Caco-2 (cell line): ENCODE results near the gene AOC2. TPM values are rescaled to one million over a fixed set of nuclear protein-coding genes. Genes with fewer than 3 reads are reported as not detected.
"Not testable (repeated sequence)": the region's sequence is repeated elsewhere in the genome, so short reads cannot be mapped to it uniquely, and the experiment has no call there.

Experiments used
- BruUV-seq: library from RNA; stranded (reverse); fragments of 400-500 nt; replicated peaks from 2 replicates; lab custom pipeline; 2021; lab: Mats Ljungman, UMichigan
- CTCF ChIA-PET: fragments of 300-600 bp; sonication (Branson Sonifier 250); formaldehyde crosslinking; loops from one replicate; lab custom pipeline; 2022; ENCODE audit warnings: antibody characterized with exemption; lab: Charles Lee
- POLR2A ChIA-PET: fragments of 300-600 bp; sonication (Branson Sonifier 250); formaldehyde crosslinking; loops from one replicate; lab custom pipeline; 2022; ENCODE audit warnings: antibody characterized with exemption; lab: Charles Lee
- DNase-seq, 2 experiments: peaks; one replicate each; pipeline versions ENCODE4 v3.0.0 to v3.0.0-alpha.2; 2020 to 2022
- H3K27me3 ChIP-seq: replicated peaks from 2 replicates; pipeline ENCODE4 v1.6.0; 2011; ENCODE audit warnings: low read length; ENCODE audit not compliant: control insufficient read depth, insufficient read depth
- H3K36me3 ChIP-seq: 2 replicates; pipeline ENCODE4 v1.5.1; 2011; ENCODE audit warnings: low read length; ENCODE audit not compliant: control insufficient read depth, insufficient read depth
- H3K4me1 ChIP-seq: fragments of 250-450 bp; sonication (Bioruptor Pico); 2 replicates; pipeline ENCODE4 v1.5.1; 2020; ENCODE audit warnings: mild to moderate bottlenecking
- H3K4me3 ChIP-seq: 2 replicates; pipeline ENCODE4 v1.5.1; 2011; ENCODE audit warnings: low read depth, mild to moderate bottlenecking, control low read depth, low read length
- H3K9me3 ChIP-seq: fragments of 250-450 bp; sonication (Bioruptor Pico); 2 replicates; pipeline ENCODE4 v1.5.1; 2020; ENCODE audit warnings: mild to moderate bottlenecking, moderate library complexity
- H3K27ac Mint-ChIP-seq: one replicate; pipeline ENCODE4 v1.8.0; 2022; ENCODE audit warnings: mixed read lengths; ENCODE audit not compliant: unreplicated experiment
- H3K27me3 Mint-ChIP-seq: one replicate; pipeline ENCODE4 v1.8.0; 2022; ENCODE audit warnings: mixed read lengths; ENCODE audit not compliant: insufficient read depth, unreplicated experiment
- H3K36me3 Mint-ChIP-seq: one replicate; pipeline ENCODE4 v1.8.0; 2022; ENCODE audit warnings: mild to moderate bottlenecking, mixed read lengths; ENCODE audit not compliant: insufficient read depth, unreplicated experiment
- H3K4me1 Mint-ChIP-seq: one replicate; pipeline ENCODE4 v1.8.0; 2022; ENCODE audit warnings: low read depth, mixed read lengths; ENCODE audit not compliant: unreplicated experiment
- H3K4me3 Mint-ChIP-seq: one replicate; pipeline ENCODE4 v1.8.0; 2022; ENCODE audit warnings: mild to moderate bottlenecking, moderate library complexity, mixed read lengths; ENCODE audit not compliant: unreplicated experiment
- H3K9me3 Mint-ChIP-seq: one replicate; pipeline ENCODE4 v1.8.0; 2022; ENCODE audit warnings: mixed read lengths; ENCODE audit not compliant: unreplicated experiment
- intact Hi-C: fragments of 100-400 bp; cut with micrococcal nuclease; formaldehyde crosslinking; loops from one replicate; pipeline ENCODE4 v1.10.0; 2022; ENCODE audit not compliant: unreplicated experiment
- total RNA-seq: library from RNA; stranded (reverse); gene quantifications from 2 replicates; pipeline ENCODE4 v1.2.3, GENCODE V29; 2022
- TF ChIP-seq, protein P1 (sequence below), 2 experiments: fragments of 200-600 bp in 1 of 2; IDR thresholded peaks; 1 replicate in 1 of 2; 2 replicates in 1 of 2; pipeline versions ENCODE4 v1.5.1 to v1.8.0; 2011 to 2022; ENCODE audit warnings: antibody characterized with exemption in 1 of 2, control low read depth in 1 of 2, inconsistent platforms in 1 of 2, low read depth in 1 of 2, low read length in 1 of 2, mild to moderate bottlenecking in 1 of 2, moderate library complexity in 1 of 2; ENCODE audit not compliant: insufficient read depth in 1 of 2, severe bottlenecking in 1 of 2, unreplicated experiment in 1 of 2

AOC2 gene
- total RNA-seq, 1 experiment from 2014 or later, result 4.2 TPM

- Mint-ChIP-seq H3K4me3 (no peak overlapping the region), H3K36me3 (no peaks in the 10 kb centered on the region), H3K27ac (no peak overlapping the region), H3K9me3 (no peaks in the 10 kb centered on the region), H3K4me1 (no peaks in the 10 kb centered on the region), H3K27me3 (no peaks in the 10 kb centered on the region)
- H3K27me3 ChIP-seq, result no peaks in the 10 kb centered on the region
- no peaks in the 10 kb centered on the region for H3K4me1 ChIP-seq
- no TSS peak for BruUV-seq
- DNase-seq, result no peak
- ChIA-PET POLR2A (no interaction called here), CTCF (interaction anchor here (0.5 to 1.1 kb wide), 2 partner anchors 11 to 316 kb away, joined by 3 to 5 read pairs; no protein-coding TSS in a partner anchor)
- no peaks in the 10 kb centered on the region for H3K9me3 ChIP-seq
- TF ChIP-seq, protein P1, sequence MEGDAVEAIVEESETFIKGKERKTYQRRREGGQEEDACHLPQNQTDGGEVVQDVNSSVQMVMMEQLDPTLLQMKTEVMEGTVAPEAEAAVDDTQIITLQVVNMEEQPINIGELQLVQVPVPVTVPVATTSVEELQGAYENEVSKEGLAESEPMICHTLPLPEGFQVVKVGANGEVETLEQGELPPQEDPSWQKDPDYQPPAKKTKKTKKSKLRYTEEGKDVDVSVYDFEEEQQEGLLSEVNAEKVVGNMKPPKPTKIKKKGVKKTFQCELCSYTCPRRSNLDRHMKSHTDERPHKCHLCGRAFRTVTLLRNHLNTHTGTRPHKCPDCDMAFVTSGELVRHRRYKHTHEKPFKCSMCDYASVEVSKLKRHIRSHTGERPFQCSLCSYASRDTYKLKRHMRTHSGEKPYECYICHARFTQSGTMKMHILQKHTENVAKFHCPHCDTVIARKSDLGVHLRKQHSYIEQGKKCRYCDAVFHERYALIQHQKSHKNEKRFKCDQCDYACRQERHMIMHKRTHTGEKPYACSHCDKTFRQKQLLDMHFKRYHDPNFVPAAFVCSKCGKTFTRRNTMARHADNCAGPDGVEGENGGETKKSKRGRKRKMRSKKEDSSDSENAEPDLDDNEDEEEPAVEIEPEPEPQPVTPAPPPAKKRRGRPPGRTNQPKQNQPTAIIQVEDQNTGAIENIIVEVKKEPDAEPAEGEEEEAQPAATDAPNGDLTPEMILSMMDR (IDR thresholded peaks at IDR 0.05; ENCODE audit: insufficient read depth in 1 of 2, low read depth in 1 of 2, low read length in 1 of 2, severe bottlenecking in 1 of 2, unreplicated experiment in 1 of 2), result no peak
- H3K36me3 ChIP-seq, result no peaks in the 10 kb centered on the region
- H3K4me3 ChIP-seq, result no peak overlapping the region
- intact Hi-C loops, result no loop called here
Measured at GRCh38 chr17:42853968-42854790, 9.8 kb downstream of the AOC2 start.

DNA sequence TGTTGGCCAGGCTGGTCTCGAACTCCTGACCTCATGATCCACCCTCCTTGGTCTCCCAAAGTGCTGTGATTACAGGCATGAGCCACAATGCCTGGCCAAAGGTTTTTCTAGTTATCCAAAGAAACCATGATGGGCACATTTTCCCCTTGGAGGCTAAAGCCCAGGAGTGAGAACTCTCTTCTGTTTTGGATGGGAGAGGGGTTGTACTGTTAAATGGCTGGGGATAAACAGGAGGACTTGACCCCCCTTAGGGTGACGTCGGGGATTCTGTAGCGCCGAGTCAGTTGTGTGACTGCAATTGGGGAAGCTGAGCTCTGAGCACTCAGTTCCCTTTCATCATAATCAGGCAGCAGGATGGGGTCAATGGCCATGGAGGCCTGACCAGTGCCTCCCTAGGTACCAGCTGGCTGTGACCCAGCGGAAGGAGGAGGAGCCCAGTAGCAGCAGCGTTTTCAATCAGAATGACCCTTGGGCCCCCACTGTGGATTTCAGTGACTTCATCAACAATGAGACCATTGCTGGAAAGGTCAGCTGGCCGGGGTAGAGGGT lies 10.7 kb downstream of the AOC2 start:
- ChIA-PET POLR2A (no interaction called here), CTCF (interaction anchor here (0.5 to 1.1 kb wide), 2 partner anchors 12 to 315 kb away, joined by 3 to 5 read pairs; no protein-coding TSS in a partner anchor)
- TF ChIP-seq, protein P1 (IDR thresholded peaks at IDR 0.05; ENCODE audit: insufficient read depth in 1 of 2, low read depth in 1 of 2, low read length in 1 of 2, severe bottlenecking in 1 of 2, unreplicated experiment in 1 of 2), result no peak
- no peaks in the 10 kb centered on the region for H3K4me1 Mint-ChIP-seq
- Histone ChIP-seq H3K4me3 (no peak overlapping the region), H3K4me1 (no peaks in the 10 kb centered on the region), H3K27me3 (no peaks in the 10 kb centered on the region), H3K9me3 (no peaks in the 10 kb centered on the region), H3K36me3 (no peaks in the 10 kb centered on the region; the same call in 1 of the 2 replicates)
- intact Hi-C loops, result no loop called here
- BruUV-seq, result no TSS peak
- H3K36me3 Mint-ChIP-seq, result no peaks in the 10 kb centered on the region
- no peaks in the 10 kb centered on the region for H3K9me3 Mint-ChIP-seq
- no peak overlapping the region for H3K27ac Mint-ChIP-seq
- H3K4me3 Mint-ChIP-seq, result no peak overlapping the region
- no peaks in the 10 kb centered on the region for H3K27me3 Mint-ChIP-seq
- no peak for DNase-seq

DNA sequence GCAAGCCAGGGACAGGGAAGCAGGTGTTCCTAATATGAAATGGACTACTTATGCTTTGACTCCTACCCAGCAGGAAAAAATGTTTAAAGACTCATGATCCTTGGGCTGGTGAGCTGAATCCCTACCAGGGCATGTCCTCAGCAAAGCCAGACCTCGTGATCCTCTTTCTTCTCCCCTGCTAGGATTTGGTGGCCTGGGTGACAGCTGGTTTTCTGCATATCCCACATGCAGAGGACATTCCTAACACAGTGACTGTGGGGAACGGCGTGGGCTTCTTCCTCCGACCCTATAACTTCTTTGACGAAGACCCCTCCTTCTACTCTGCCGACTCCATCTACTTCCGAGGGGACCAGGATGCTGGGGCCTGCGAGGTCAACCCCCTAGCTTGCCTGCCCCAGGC lies 11.7 kb downstream of the AOC2 start:
- H3K4me1 ChIP-seq, H3K4me1 Mint-ChIP-seq, BruUV-seq, H3K27me3 Mint-ChIP-seq, H3K9me3 ChIP-seq, POLR2A ChIA-PET, H3K27ac Mint-ChIP-seq, intact Hi-C loops, CTCF ChIA-PET, DNase-seq, H3K4me3 Mint-ChIP-seq, H3K9me3 Mint-ChIP-seq, H3K27me3 ChIP-seq, H3K36me3 ChIP-seq, H3K4me3 ChIP-seq, H3K36me3 Mint-ChIP-seq: not testable (repeated sequence)

GRCh38 chr17:42856516-42856915 lies 12.1 kb downstream of the AOC2 start:
- CTCF ChIA-PET, result interaction anchor here (1.2 kb wide), 1 partner anchor 73 kb away, joined by 4 read pairs; no protein-coding TSS in a partner anchor
- H3K9me3 Mint-ChIP-seq, H3K4me3 Mint-ChIP-seq, H3K4me1 ChIP-seq, H3K4me3 ChIP-seq, POLR2A ChIA-PET, H3K27ac Mint-ChIP-seq, H3K36me3 Mint-ChIP-seq, H3K9me3 ChIP-seq, H3K4me1 Mint-ChIP-seq, H3K27me3 ChIP-seq, intact Hi-C loops, H3K27me3 Mint-ChIP-seq, BruUV-seq, DNase-seq, H3K36me3 ChIP-seq: not testable (repeated sequence)
